HepG2 (cell line): Measurements from ENCODE around the gene TARBP2. TPM values are rescaled to one million over a fixed set of nuclear protein-coding genes. Genes with fewer than 3 reads are reported as not detected.

Experiments
- ATAC-seq: fragments of 200-7000 bp; cut with Tn5 transposase; 3 replicates; pipeline ENCODE4 v1.9.1; 2020; ENCODE audit warnings: mild to moderate bottlenecking, moderate library complexity
- BruUV-seq: library from RNA; stranded (reverse); fragments of 400-500 nt; replicated peaks from 2 replicates; lab custom pipeline; 2021; lab: Mats Ljungman, UMichigan
- CTCF ChIA-PET: fragments of 300-600 bp; formaldehyde crosslinking; extraction: SDS; loops from one replicate; lab custom pipeline; 2021; ENCODE audit warnings: low total read pairs, inconsistent platforms, low intra/inter-chr PET ratio; lab: Yijun Ruan, JAX
- POLR2A ChIA-PET: fragments of 350-600 bp; sonication (Branson Sonifier 250); formaldehyde crosslinking; loops from one replicate; lab custom pipeline; 2020; ENCODE audit warnings: antibody characterized with exemption, inconsistent platforms; lab: Yijun Ruan, JAX
- DNase-seq: peaks from one replicate; pipeline ENCODE4 v3.0.0-alpha.2; 2015; ENCODE audit warnings: low spot score
- FAIRE-seq: peaks from 3 replicates; lab custom pipeline; 2011; peaks lifted over from hg19 to GRCh38; lab: Jason Lieb, UNC
- H2AFZ ChIP-seq: one replicate; pipeline ENCODE4 v1.6.1; 2011; ENCODE audit warnings: low read length, inconsistent platforms
- H3K27ac ChIP-seq: fragments of 300-600 bp; 3 replicates; pipeline ENCODE4 v1.8.0; 2011; ENCODE audit warnings: mixed run types, mild to moderate bottlenecking, mixed read lengths, low read length, inconsistent platforms; ENCODE audit not compliant: insufficient read depth; ENCODE audit errors: extremely low read length
- H3K27me3 ChIP-seq, 2 experiments: fragments of 200-600 bp in 1 of 2; 2 replicates in 1 of 2; 3 replicates in 1 of 2; pipeline versions ENCODE4 v1.6.0 to v1.8.0; 2011; ENCODE audit warnings: low read length in 2 of 2, mild to moderate bottlenecking in 2 of 2, moderate library complexity in 2 of 2, inconsistent platforms in 1 of 2; ENCODE audit not compliant: insufficient read depth in 2 of 2, control insufficient read depth in 1 of 2
- H3K36me3 ChIP-seq, 2 experiments: fragments of 200-600 bp in 1 of 2; replicated peaks in 1 of 2; 2 replicates in 1 of 2; 3 replicates in 1 of 2; pipeline versions ENCODE4 v1.5.1 to v1.8.0; 2011; ENCODE audit warnings: low read length in 2 of 2, inconsistent platforms in 1 of 2; ENCODE audit not compliant: insufficient read depth in 2 of 2, control insufficient read depth in 1 of 2
- H3K4me1 ChIP-seq: 2 replicates; pipeline ENCODE4 v1.5.1; 2012; ENCODE audit warnings: low read length, inconsistent platforms; ENCODE audit not compliant: insufficient read depth
- H3K4me2 ChIP-seq: 2 replicates; pipeline ENCODE4 v1.6.0; 2011; ENCODE audit warnings: low read depth, low read length, inconsistent platforms
- H3K4me3 ChIP-seq, 3 experiments: fragments of 200-600 bp in 1 of 3; sonication (generic), shearing (Covaris generic) in 1 of 3; replicated peaks in 1 of 3; 2 replicates each; pipeline ENCODE4 v1.5.1; 2011 to 2016; ENCODE audit warnings: low read length in 3 of 3, inconsistent platforms in 2 of 3, low read depth in 2 of 3, mild to moderate bottlenecking in 2 of 3, control low read depth in 1 of 3, mixed read lengths in 1 of 3; ENCODE audit not compliant: insufficient read depth in 1 of 3
- H3K79me2 ChIP-seq: one replicate; pipeline ENCODE4 v1.6.1; 2011; ENCODE audit warnings: low read length, inconsistent platforms; ENCODE audit not compliant: insufficient read depth
- H3K9ac ChIP-seq: 2 replicates; pipeline ENCODE4 v1.6.0; 2011; ENCODE audit warnings: mild to moderate bottlenecking, low read depth, low read length, inconsistent platforms; ENCODE audit not compliant: insufficient read depth
- H3K9me3 ChIP-seq: 2 replicates; pipeline ENCODE4 v1.5.1; 2012; ENCODE audit warnings: mild to moderate bottlenecking, low read length
- H4K20me1 ChIP-seq: 2 replicates; pipeline ENCODE4 v1.6.0; 2011; ENCODE audit warnings: inconsistent platforms, mild to moderate bottlenecking, low read length, moderate library complexity; ENCODE audit not compliant: insufficient read depth
- MED13 ChIP-seq: sonication (generic); formaldehyde crosslinking; IDR thresholded peaks from 2 replicates; pipeline ENCODE4 v1.5.0; 2020; ENCODE audit warnings: missing genetic modification reagents
- POLR2AphosphoS2 ChIP-seq: IDR thresholded peaks from 2 replicates; pipeline ENCODE4 v1.6.1; 2011; ENCODE audit warnings: low read depth, low read length, improper control_type of control experiment
- RBFOX2 ChIP-seq: fragments of 200-400 bp; formaldehyde crosslinking; IDR thresholded peaks from 2 replicates; pipeline ENCODE4 v1.6.1; 2017; ENCODE audit warnings: low read depth, mild to moderate bottlenecking, low read length
- ZBTB39 ChIP-seq: sonication (generic); formaldehyde crosslinking; IDR thresholded peaks from 2 replicates; pipeline ENCODE4 v1.5.0; 2020; ENCODE audit warnings: missing genetic modification reagents
- ZNF674 ChIP-seq: sonication (generic); formaldehyde crosslinking; IDR thresholded peaks from 2 replicates; pipeline ENCODE4 v1.5.0; 2020; ENCODE audit warnings: low read depth, mild to moderate bottlenecking, missing genetic modification reagents
- WGBS: methylation state at CpG from one replicate; pipeline ENCODE4 v1.1.6; 2017; ENCODE audit warnings: low lambda C conversion rate; 5-methylcytosine and 5-hydroxymethylcytosine counted together
- in situ Hi-C: cut with HindIII; loops from 2 replicates; pipeline ENCODE4 v1.10.0; 2017; ENCODE audit warnings: low pct_unique_long_range_greater_than_20kb; ENCODE audit not compliant: extremely low pct_ligation_motif_present
- intact Hi-C: fragments of 100-400 bp; cut with micrococcal nuclease; formaldehyde crosslinking; loops from one replicate; pipeline ENCODE4 v1.10.0; 2022; ENCODE audit not compliant: unreplicated experiment
- polyA plus RNA-seq, 8 experiments: library from polyadenylated mRNA; depleted of rRNA in 3 of 8; stranded (reverse) in 7 of 8; unstranded in 1 of 8; fragments of >200 nt; fragmentation: Illumina TruSeq in 4 of 8; extraction: Trizol in 4 of 8; gene quantifications; 2 replicates each; pipeline versions ENCODE4 v1.2.1 to v1.2.3, GENCODE V29; 2011 to 2016; ENCODE audit warnings: low read depth in 4 of 8, missing spikeins in 1 of 8, mixed read lengths in 1 of 8; ENCODE audit not compliant: insufficient read depth in 1 of 8
- total RNA-seq, 5 experiments: library from RNA; depleted of rRNA; stranded (reverse); fragments of >200 nt; fragmentation: Illumina TruSeq; extraction: Trizol; gene quantifications; 2 replicates each; pipeline ENCODE4 v1.2.3, GENCODE V29; 2016; ENCODE audit warnings: low read depth in 1 of 5

Gene TARBP2
- total and polyA plus RNA-seq, 2 of the 13 experiments (the other 11 are each of a cell fraction or from before 2014, with no cell fraction given) = 47.0 to 55.5 TPM

- peaks cover 52 to 96% of the 10 kb centered on the region in 2 experiments for H3K36me3 ChIP-seq
- in situ Hi-C loops = no loop called here
- POLR2A ChIA-PET = interaction anchor here (0.7 to 2.1 kb wide), 3 partner anchors 10 to 24 kb away, joined by 3 to 10 read pairs (median 3); no protein-coding TSS in a partner anchor
Observed at GRCh38 chr12:53472056-53472582, 29.0 kb upstream of the TARBP2 start.

GRCh38 chr12:53474077-53474476, 27.0 kb upstream of the TARBP2 start:
- Histone ChIP-seq H3K4me1 (no peaks in the 10 kb centered on the region; the same call in 1 of the 2 replicates), H3K36me3 (peaks cover 47 to 94% of the 10 kb centered on the region in 2 experiments), H2AFZ (no peak overlapping the region), H3K4me2 (no peak overlapping the region), H3K27ac (no peak overlapping the region), H3K4me3 (no peak overlapping the region), H3K9ac (no peak overlapping the region), H3K9me3 (no peaks in the 10 kb centered on the region), H3K27me3 (no peaks in the 10 kb centered on the region), H3K79me2 (peaks cover 26% of the 10 kb centered on the region), H4K20me1 (peaks cover 39% of the 10 kb centered on the region)
- in situ Hi-C loops (no loop called here), intact Hi-C loops (loop anchor here (5.0 kb wide), 1 partner anchor 33 kb away; the partner anchor contains the start of gene NPFF)
- TF ChIP-seq RBFOX2 (peak; percentile 48; the same call in 1 of the 2 replicates), ZBTB39 (CRISPR knock-in tag) (no peak), POLR2AphosphoS2 (peak; percentile 31; the same call in 1 of the 2 replicates)
- FAIRE-seq (no peak), ATAC-seq (no peak), DNase-seq (no peak)
- TSS peak; percentile 10 for BruUV-seq
- CTCF ChIA-PET = no interaction called here
- 94% methylated on average over 2 of the region's 2 CpGs for WGBS
- POLR2A ChIA-PET = interaction anchor here (1.3 to 2.1 kb wide), 5 partner anchors 8 to 33 kb away, joined by 4 to 10 read pairs (median 5); partner anchors contain the start of gene TARBP2

More at GRCh38 chr12:53472056-53472582, 29.0 kb upstream of the TARBP2 start:
- Histone ChIP-seq H3K27me3 (no peaks in the 10 kb centered on the region), H4K20me1 (peaks cover 43% of the 10 kb centered on the region), H2AFZ (no peak overlapping the region), H3K27ac (no peak overlapping the region), H3K4me1 (no peaks in the 10 kb centered on the region; the same call in 1 of the 2 replicates), H3K9ac (no peak overlapping the region), H3K4me3 (no peak overlapping the region), H3K79me2 (peaks cover 30% of the 10 kb centered on the region), H3K4me2 (no peak overlapping the region), H3K9me3 (no peaks in the 10 kb centered on the region)
- CTCF ChIA-PET = no interaction called here
- intact Hi-C loops = loop anchor here (5.0 kb wide), 1 partner anchor 35 kb away; the partner anchor contains the start of gene NPFF
- no peak for DNase-seq
- BruUV-seq = TSS peak; percentile 2
- WGBS = 100% methylated on average over 1 of the region's 1 CpG
- TF ChIP-seq MED13 (CRISPR knock-in tag) (no peak), ZNF674 (CRISPR knock-in tag) (no peak), RBFOX2 (peak; percentile 45; the same call in 1 of the 2 replicates)
- no peak for ATAC-seq
- no peak for FAIRE-seq
